ENCODE data around the gene UNC79. TPM values are rescaled to one million over a fixed set of nuclear protein-coding genes. Genes with fewer than 3 reads are reported as not detected.

The UNC79 gene
- total RNA-seq, 4 donors from 2014 or later, result 0.08 to 0.29 (median 0.12) TPM

DNA sequence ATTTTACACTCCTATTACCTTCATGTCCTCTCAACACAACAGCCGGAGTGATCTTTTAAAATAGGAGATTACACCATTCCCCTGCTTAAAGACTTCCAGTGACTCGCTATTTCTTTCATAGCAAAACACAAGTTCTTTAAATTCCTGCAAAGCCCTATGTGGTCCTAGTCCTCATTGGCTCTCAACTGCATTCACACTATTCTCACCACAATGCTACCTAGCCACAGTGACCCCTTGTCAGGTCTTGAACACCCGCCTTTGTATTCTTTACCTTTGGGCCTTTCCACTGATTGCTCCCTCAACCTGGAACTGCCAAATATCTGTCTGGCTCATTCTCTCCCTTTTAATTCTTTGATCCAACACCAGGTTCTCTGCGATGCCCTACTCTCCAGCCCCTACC, 197.3 kb downstream of the UNC79 start:
- no peak overlapping the region for H3K27ac ChIP-seq
- no peaks in the 10 kb centered on the region for H3K9me3 ChIP-seq
- no peaks in the 10 kb centered on the region for H3K27me3 ChIP-seq
- no peak for DNase-seq
- intact Hi-C loops (cut with DNase I), result no loop called here
- no peaks in the 10 kb centered on the region for H3K36me3 ChIP-seq
- 89 to 91% methylated on average over 4 of the region's 4 CpGs for WGBS, 2 donors
- H3K4me3 ChIP-seq (replicated peaks in 1 of 3), result no peak overlapping the region
- no peak for TF ChIP-seq POLR2A (IDR thresholded peaks at IDR 0.05)
- TF ChIP-seq, protein P1, sequence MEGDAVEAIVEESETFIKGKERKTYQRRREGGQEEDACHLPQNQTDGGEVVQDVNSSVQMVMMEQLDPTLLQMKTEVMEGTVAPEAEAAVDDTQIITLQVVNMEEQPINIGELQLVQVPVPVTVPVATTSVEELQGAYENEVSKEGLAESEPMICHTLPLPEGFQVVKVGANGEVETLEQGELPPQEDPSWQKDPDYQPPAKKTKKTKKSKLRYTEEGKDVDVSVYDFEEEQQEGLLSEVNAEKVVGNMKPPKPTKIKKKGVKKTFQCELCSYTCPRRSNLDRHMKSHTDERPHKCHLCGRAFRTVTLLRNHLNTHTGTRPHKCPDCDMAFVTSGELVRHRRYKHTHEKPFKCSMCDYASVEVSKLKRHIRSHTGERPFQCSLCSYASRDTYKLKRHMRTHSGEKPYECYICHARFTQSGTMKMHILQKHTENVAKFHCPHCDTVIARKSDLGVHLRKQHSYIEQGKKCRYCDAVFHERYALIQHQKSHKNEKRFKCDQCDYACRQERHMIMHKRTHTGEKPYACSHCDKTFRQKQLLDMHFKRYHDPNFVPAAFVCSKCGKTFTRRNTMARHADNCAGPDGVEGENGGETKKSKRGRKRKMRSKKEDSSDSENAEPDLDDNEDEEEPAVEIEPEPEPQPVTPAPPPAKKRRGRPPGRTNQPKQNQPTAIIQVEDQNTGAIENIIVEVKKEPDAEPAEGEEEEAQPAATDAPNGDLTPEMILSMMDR (IDR thresholded peaks at IDR 0.05), result no peak
- no peaks in the 10 kb centered on the region for H3K4me1 ChIP-seq

DNA sequence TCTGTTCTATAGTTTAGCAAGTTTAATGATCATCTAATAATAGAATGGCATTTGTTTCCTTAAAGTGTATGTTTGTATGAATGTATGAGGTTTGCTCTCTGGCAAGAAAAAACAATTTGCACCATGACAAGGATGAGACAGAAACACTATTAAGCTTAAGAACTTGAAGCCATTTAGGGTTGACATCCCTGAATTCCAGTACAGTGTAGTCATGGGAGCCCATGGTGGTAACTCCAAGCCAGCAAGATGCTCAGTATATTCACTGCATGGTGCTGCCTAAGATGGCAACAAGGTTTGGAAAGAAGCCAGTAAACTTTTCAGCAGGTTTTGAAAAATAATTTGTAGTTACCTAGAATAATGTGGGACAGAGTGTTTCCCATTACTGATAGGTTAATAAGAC, 198.9 kb downstream of the UNC79 start:
- no peak for DNase-seq
- H3K27me3 ChIP-seq, result no peaks in the 10 kb centered on the region
- H3K27ac ChIP-seq, result no peak overlapping the region

DNA sequence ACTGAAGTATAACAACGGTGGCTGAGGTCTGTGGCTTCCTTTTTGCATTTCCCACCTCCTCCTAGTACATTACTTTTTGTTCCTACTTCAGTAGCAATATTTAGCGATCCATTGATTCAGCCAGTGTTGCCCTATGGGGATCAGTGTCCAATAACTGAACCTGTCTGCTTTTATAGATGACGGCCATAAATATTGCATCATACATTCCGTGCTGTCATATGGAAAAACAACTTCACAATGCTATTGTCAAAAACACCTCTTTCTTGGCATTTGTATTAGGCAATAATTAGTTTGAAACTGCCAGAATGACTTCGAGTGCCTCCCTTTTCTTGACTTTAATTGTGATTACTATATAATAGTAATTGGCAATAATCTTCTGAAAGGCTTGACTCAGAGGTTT, 208.1 kb downstream of the UNC79 start:
- Histone ChIP-seq H3K4me1 (no peaks in the 10 kb centered on the region), H3K27me3 (no peaks in the 10 kb centered on the region), H3K36me3 (no peaks in the 10 kb centered on the region), H3K27ac (no peak overlapping the region), H3K9me3 (no peaks in the 10 kb centered on the region), H3K4me3 (replicated peaks in 1 of 3) (no peak overlapping the region)
- no peak for TF ChIP-seq POLR2A (IDR thresholded peaks at IDR 0.05)
- TF ChIP-seq, protein P1 (IDR thresholded peaks at IDR 0.05), result no peak
- 78 to 88% methylated on average over 5 of the region's 5 CpGs for WGBS, 2 donors
- intact Hi-C loops (cut with DNase I), result no loop called here
- no peak for DNase-seq

More for the DNA sequence above, 198.9 kb downstream of the UNC79 start:
- H3K4me3 ChIP-seq (replicated peaks in 1 of 3), result no peak overlapping the region
- no peaks in the 10 kb centered on the region for H3K9me3 ChIP-seq
- no peaks in the 10 kb centered on the region for H3K4me1 ChIP-seq
- no peaks in the 10 kb centered on the region for H3K36me3 ChIP-seq
- TF ChIP-seq, protein P1 (IDR thresholded peaks at IDR 0.05), result no peak
- no peak for TF ChIP-seq POLR2A (IDR thresholded peaks at IDR 0.05)
- intact Hi-C loops (cut with DNase I), result no loop called here

DNA sequence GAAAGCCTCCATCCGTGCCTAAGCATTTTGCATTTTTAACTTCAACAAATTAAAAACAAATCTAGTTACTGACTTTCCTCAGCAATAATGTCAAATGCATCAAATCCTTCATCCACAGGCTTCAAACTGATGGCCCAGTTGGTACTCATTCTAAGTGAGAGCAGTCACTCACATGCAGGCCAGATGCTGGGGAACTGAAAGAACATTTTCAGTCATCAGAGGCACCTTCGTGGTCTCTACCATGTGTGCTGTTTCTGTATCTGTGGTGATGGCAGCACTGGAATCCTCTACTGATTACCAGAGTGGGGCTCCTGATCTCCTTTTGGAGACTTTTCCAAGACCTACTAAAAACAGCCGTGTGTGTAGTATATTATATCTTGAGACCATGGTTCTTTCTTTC, 212.4 kb downstream of the UNC79 start:
- WGBS, 2 donors, result 55 to 65% methylated on average over 3 of the region's 3 CpGs
- Histone ChIP-seq H3K27me3 (no peaks in the 10 kb centered on the region), H3K4me1 (no peaks in the 10 kb centered on the region), H3K27ac (no peak overlapping the region), H3K9me3 (no peaks in the 10 kb centered on the region), H3K36me3 (no peaks in the 10 kb centered on the region), H3K4me3 (replicated peaks in 1 of 3) (no peak overlapping the region)
- intact Hi-C loops (cut with DNase I), result no loop called here
- TF ChIP-seq POLR2A (IDR thresholded peaks at IDR 0.05), result no peak
- TF ChIP-seq, protein P1 (IDR thresholded peaks at IDR 0.05), result no peak
- no peak for DNase-seq

DNA sequence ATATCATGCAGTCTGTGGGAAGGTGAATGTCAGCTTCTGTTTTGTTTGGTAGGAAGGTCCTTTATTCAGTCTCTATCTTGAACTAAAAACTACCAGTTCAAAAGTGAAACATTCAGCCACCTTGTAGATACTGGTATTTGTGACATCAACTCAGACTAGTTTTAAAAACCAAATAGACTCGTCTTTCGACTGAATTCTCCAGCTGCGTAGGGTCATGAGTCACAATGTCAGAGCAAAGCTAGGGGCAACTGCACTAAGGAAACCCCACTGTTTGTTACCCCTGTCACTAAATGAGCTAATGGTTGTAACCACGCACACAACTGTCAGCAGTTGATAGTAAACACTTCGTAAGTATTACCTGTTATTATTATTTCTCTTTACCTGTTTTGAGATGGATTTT, 212.9 kb downstream of the UNC79 start:
- H3K36me3 ChIP-seq, result no peaks in the 10 kb centered on the region
- intact Hi-C loops (cut with DNase I), result no loop called here
- H3K4me3 ChIP-seq (replicated peaks in 1 of 3), result no peak overlapping the region
- no peaks in the 10 kb centered on the region for H3K27me3 ChIP-seq
- no peaks in the 10 kb centered on the region for H3K4me1 ChIP-seq
- 88 to 89% methylated on average over 5 of the region's 5 CpGs for WGBS, 2 donors
- no peak for DNase-seq
- H3K27ac ChIP-seq, result no peak overlapping the region
- TF ChIP-seq POLR2A (IDR thresholded peaks at IDR 0.05), result no peak
- TF ChIP-seq, protein P1 (IDR thresholded peaks at IDR 0.05), result no peak
- no peaks in the 10 kb centered on the region for H3K9me3 ChIP-seq

Measured in thyroid gland (tissue), 4 donors.